ENCODE results near the gene PSME1. TPM values are rescaled to one million over a fixed set of nuclear protein-coding genes. Genes with fewer than 3 reads are reported as not detected.

The PSME1 gene
- total and polyA plus RNA-seq, 2 of the 13 experiments (the other 11 are each of a cell fraction or from before 2014, with no cell fraction given), result 159 to 608 TPM

DNA sequence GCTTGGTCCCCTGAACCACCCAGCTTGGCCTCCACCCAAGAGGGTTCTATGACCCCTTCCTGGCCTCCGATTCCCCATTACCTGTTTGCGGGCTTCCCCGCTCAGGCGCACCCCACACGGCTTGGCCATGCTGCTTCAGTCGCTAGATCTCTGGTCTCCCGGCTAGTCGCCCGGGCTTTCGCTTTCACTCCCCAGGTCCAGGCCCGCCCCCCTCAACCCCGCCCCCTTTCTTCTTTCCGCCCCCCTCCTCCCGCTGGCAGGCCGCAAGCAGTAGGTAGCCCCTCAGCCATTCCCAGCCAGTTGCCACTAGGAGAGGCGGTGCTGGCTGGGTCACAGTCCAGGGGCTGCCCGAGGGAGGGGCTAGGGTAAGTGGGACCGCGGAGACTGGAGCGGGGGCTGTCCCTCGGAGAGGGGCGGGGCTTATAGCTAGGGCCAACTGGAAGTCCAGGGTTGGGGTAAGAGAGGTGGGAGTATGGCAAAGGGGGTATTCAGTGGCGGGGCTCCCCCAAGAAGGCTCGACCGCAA, 10.5 kb downstream of the PSME1 start, which contains the start of gene PSME2 (continued):
- TF ChIP-seq ZNF713 (CRISPR knock-in tag; IDR thresholded peaks at IDR 0.05), result no peak
- peak; percentile 82; the same call in 1 of the 2 replicates for TF ChIP-seq NCOR1 (IDR thresholded peaks at IDR 0.05; ENCODE audit: borderline replicate concordance, low read length)
- no peak for TF ChIP-seq ZNF572 (CRISPR knock-in tag; IDR thresholded peaks at IDR 0.05)
- no peak for TF ChIP-seq ATF1 (CRISPR knock-in tag; IDR thresholded peaks at IDR 0.05)
- TF ChIP-seq ZNF251 (CRISPR knock-in tag; IDR thresholded peaks at IDR 0.05), result no peak
- TF ChIP-seq ZNF24 (IDR thresholded peaks at IDR 0.05), result no peak
- TF ChIP-seq, protein P1, sequence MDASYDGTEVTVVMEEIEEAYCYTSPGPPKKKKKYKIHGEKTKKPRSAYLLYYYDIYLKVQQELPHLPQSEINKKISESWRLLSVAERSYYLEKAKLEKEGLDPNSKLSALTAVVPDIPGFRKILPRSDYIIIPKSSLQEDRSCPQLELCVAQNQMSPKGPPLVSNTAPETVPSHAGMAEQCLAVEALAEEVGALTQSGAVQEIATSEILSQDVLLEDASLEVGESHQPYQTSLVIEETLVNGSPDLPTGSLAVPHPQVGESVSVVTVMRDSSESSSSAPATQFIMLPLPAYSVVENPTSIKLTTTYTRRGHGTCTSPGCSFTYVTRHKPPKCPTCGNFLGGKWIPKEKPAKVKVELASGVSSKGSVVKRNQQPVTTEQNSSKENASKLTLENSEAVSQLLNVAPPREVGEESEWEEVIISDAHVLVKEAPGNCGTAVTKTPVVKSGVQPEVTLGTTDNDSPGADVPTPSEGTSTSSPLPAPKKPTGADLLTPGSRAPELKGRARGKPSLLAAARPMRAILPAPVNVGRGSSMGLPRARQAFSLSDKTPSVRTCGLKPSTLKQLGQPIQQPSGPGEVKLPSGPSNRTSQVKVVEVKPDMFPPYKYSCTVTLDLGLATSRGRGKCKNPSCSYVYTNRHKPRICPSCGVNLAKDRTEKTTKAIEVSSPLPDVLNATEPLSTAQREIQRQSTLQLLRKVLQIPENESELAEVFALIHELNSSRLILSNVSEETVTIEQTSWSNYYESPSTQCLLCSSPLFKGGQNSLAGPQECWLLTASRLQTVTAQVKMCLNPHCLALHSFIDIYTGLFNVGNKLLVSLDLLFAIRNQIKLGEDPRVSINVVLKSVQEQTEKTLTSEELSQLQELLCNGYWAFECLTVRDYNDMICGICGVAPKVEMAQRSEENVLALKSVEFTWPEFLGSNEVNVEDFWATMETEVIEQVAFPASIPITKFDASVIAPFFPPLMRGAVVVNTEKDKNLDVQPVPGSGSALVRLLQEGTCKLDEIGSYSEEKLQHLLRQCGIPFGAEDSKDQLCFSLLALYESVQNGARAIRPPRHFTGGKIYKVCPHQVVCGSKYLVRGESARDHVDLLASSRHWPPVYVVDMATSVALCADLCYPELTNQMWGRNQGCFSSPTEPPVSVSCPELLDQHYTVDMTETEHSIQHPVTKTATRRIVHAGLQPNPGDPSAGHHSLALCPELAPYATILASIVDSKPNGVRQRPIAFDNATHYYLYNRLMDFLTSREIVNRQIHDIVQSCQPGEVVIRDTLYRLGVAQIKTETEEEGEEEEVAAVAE (CRISPR knock-in tag; IDR thresholded peaks at IDR 0.05; ENCODE audit: borderline replicate concordance), result no peak; the same call in 1 of the 2 replicates
- TF ChIP-seq ZNF350 (CRISPR knock-in tag; IDR thresholded peaks at IDR 0.05; ENCODE audit: borderline replicate concordance, low read depth), result peak; percentile 98; the same call in 1 of the 2 replicates
- TF ChIP-seq ZNF10 (CRISPR knock-in tag; IDR thresholded peaks at IDR 0.05; ENCODE audit: borderline replicate concordance, low read depth), result no peak
- TF ChIP-seq NFE2 (CRISPR knock-in tag; IDR thresholded peaks at IDR 0.05), result no peak
- TF ChIP-seq SSRP1 (CRISPR knock-in tag; IDR thresholded peaks at IDR 0.05), result no peak; the same call in 1 of the 2 replicates
- TF ChIP-seq ZNF720 (CRISPR knock-in tag; IDR thresholded peaks at IDR 0.05), result no peak; the same call in 1 of the 2 replicates
- TF ChIP-seq NCOA1 (CRISPR knock-in tag; IDR thresholded peaks at IDR 0.05), result no peak
- no peak for TF ChIP-seq ZNF34 (CRISPR knock-in tag; IDR thresholded peaks at IDR 0.05; ENCODE audit: borderline replicate concordance)
- no peak for TF ChIP-seq ZNF253 (CRISPR knock-in tag; IDR thresholded peaks at IDR 0.05; ENCODE audit: borderline replicate concordance)
- no peak for TF ChIP-seq ZNF33B (CRISPR knock-in tag; IDR thresholded peaks at IDR 0.05)
- TF ChIP-seq KAT8 (CRISPR knock-in tag; IDR thresholded peaks at IDR 0.05), result no peak; the same call in 1 of the 2 replicates
- TF ChIP-seq FOSL1 (CRISPR knock-in tag; IDR thresholded peaks at IDR 0.05; ENCODE audit: borderline replicate concordance), result no peak
- TF ChIP-seq, protein P2, sequence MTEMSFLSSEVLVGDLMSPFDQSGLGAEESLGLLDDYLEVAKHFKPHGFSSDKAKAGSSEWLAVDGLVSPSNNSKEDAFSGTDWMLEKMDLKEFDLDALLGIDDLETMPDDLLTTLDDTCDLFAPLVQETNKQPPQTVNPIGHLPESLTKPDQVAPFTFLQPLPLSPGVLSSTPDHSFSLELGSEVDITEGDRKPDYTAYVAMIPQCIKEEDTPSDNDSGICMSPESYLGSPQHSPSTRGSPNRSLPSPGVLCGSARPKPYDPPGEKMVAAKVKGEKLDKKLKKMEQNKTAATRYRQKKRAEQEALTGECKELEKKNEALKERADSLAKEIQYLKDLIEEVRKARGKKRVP (CRISPR knock-in tag; IDR thresholded peaks at IDR 0.05), result no peak
- TF ChIP-seq, protein P3, sequence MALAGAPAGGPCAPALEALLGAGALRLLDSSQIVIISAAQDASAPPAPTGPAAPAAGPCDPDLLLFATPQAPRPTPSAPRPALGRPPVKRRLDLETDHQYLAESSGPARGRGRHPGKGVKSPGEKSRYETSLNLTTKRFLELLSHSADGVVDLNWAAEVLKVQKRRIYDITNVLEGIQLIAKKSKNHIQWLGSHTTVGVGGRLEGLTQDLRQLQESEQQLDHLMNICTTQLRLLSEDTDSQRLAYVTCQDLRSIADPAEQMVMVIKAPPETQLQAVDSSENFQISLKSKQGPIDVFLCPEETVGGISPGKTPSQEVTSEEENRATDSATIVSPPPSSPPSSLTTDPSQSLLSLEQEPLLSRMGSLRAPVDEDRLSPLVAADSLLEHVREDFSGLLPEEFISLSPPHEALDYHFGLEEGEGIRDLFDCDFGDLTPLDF (CRISPR knock-in tag; IDR thresholded peaks at IDR 0.05), result no peak
- TF ChIP-seq NONO (IDR thresholded peaks at IDR 0.05), result no peak
- TF ChIP-seq NONO (CRISPR knock-in tag; conservative IDR thresholded peaks at IDR 0.05), result no peak
- no peak for TF ChIP-seq ELF1 (CRISPR knock-in tag; IDR thresholded peaks at IDR 0.05)
- TF ChIP-seq KLF15 (CRISPR knock-in tag; IDR thresholded peaks at IDR 0.05; ENCODE audit: borderline replicate concordance), result 0 out of 2 replicates have a peak, but pooled peaks have one; percentile 93

Data from HepG2 (cell line).